HepG2 (cell line): ENCODE results near the gene ZNF629. TPM values are rescaled to one million over a fixed set of nuclear protein-coding genes. Genes with fewer than 3 reads are reported as not detected.

ENCODE experiments used
- AGO2 ChIP-seq: fragments of 200-400 bp; formaldehyde crosslinking; optimal IDR thresholded peaks from 2 replicates; pipeline ENCODE3; 2017; ENCODE audit warnings: mild to moderate bottlenecking, low read depth, low read length, moderate library complexity
- ATF5 ChIP-seq: sonication (generic); formaldehyde crosslinking; IDR thresholded peaks from 2 replicates; pipeline ENCODE4 v1.4.0; 2020; ENCODE audit warnings: mild to moderate bottlenecking, low read depth, missing genetic modification reagents
- CREB1 ChIP-seq, 2 experiments: fragments of 450-650 bp in 1 of 2; IDR thresholded peaks; 2 replicates each; pipeline ENCODE4 v1.6.1; 2016 to 2017; ENCODE audit warnings: control low read depth in 1 of 2, mild to moderate bottlenecking in 1 of 2, missing compliant biosample characterization in 1 of 2, missing genetic modification characterization in 1 of 2
- FOXJ3 ChIP-seq: sonication (generic); formaldehyde crosslinking; IDR thresholded peaks from 2 replicates; pipeline ENCODE4 v1.4.0; 2020; ENCODE audit warnings: missing genetic modification reagents, mild to moderate bottlenecking, borderline replicate concordance
- FOXK1 ChIP-seq: sonication (generic); formaldehyde crosslinking; IDR thresholded peaks from 2 replicates; pipeline ENCODE4 v1.4.0; 2020; ENCODE audit warnings: low read depth, missing genetic modification reagents, borderline replicate concordance
- FOXP4 ChIP-seq: sonication (generic); formaldehyde crosslinking; IDR thresholded peaks from 2 replicates; pipeline ENCODE4 v1.4.0; 2020; ENCODE audit warnings: missing genetic modification reagents
- GRHL1 ChIP-seq: sonication (generic); formaldehyde crosslinking; conservative IDR thresholded peaks from 2 replicates; pipeline ENCODE4 v1.8.0; 2022; ENCODE audit warnings: missing genetic modification reagents
- HDAC2 ChIP-seq: sonication (generic); formaldehyde crosslinking; IDR thresholded peaks from 2 replicates; pipeline ENCODE4 v1.4.0; 2020; ENCODE audit warnings: missing genetic modification reagents
- IRX3 ChIP-seq: sonication (generic); formaldehyde crosslinking; IDR thresholded peaks from 2 replicates; pipeline ENCODE4 v1.8.1; 2023; ENCODE audit warnings: mild to moderate bottlenecking, low read depth, missing genetic modification reagents, borderline replicate concordance
- MLLT10 ChIP-seq: sonication (generic); formaldehyde crosslinking; IDR thresholded peaks from 2 replicates; pipeline ENCODE4 v1.4.0; 2020; ENCODE audit warnings: missing genetic modification reagents
- MTF1 ChIP-seq: sonication (generic); formaldehyde crosslinking; IDR thresholded peaks from 2 replicates; pipeline ENCODE4 v1.5.0; 2020; ENCODE audit warnings: missing genetic modification reagents
- NFE2L1 ChIP-seq: sonication (generic); formaldehyde crosslinking; IDR thresholded peaks from 2 replicates; pipeline ENCODE4 v1.4.0; 2020; ENCODE audit warnings: missing genetic modification reagents, mild to moderate bottlenecking, borderline replicate concordance
- POLR2AphosphoS5 ChIP-seq: IDR thresholded peaks from 2 replicates; pipeline ENCODE4 v1.6.1; 2012; ENCODE audit warnings: low read depth, low read length
- SALL1 ChIP-seq: sonication (generic); formaldehyde crosslinking; IDR thresholded peaks from 2 replicates; pipeline ENCODE4 v1.8.0; 2022; ENCODE audit warnings: mild to moderate bottlenecking, missing genetic modification reagents
- ZBTB46 ChIP-seq: sonication (generic); formaldehyde crosslinking; IDR thresholded peaks from 2 replicates; pipeline ENCODE4 v1.4.0; 2020; ENCODE audit warnings: mild to moderate bottlenecking, missing genetic modification reagents, borderline replicate concordance
- ZNF276 ChIP-seq: sonication (generic); formaldehyde crosslinking; IDR thresholded peaks from 2 replicates; pipeline ENCODE4 v1.4.0; 2020; ENCODE audit warnings: mild to moderate bottlenecking, low read depth, missing genetic modification reagents
- ZNF33A ChIP-seq: sonication (generic); formaldehyde crosslinking; IDR thresholded peaks from 2 replicates; pipeline ENCODE4 v1.5.1; 2020; ENCODE audit warnings: missing genetic modification reagents, mild to moderate bottlenecking, moderate library complexity, borderline replicate concordance
- ZNF530 ChIP-seq: sonication (generic); formaldehyde crosslinking; IDR thresholded peaks from 2 replicates; pipeline ENCODE4 v1.5.0; 2020; ENCODE audit warnings: low read depth, mild to moderate bottlenecking, missing genetic modification reagents
- ZNF589 ChIP-seq: sonication (generic); formaldehyde crosslinking; conservative IDR thresholded peaks from 2 replicates; pipeline ENCODE4 v1.8.0; 2022; ENCODE audit warnings: mild to moderate bottlenecking, moderate library complexity, missing genetic modification reagents
- ZSCAN22 ChIP-seq: sonication (generic); formaldehyde crosslinking; IDR thresholded peaks from 2 replicates; pipeline ENCODE4 v1.4.0; 2020; ENCODE audit warnings: mild to moderate bottlenecking, missing genetic modification reagents
- polyA plus RNA-seq, 8 experiments: library from polyadenylated mRNA; depleted of rRNA in 3 of 8; stranded (reverse) in 7 of 8; unstranded in 1 of 8; fragments of >200 nt; fragmentation: Illumina TruSeq in 4 of 8; extraction: Trizol in 4 of 8; gene quantifications; 2 replicates each; pipeline versions ENCODE4 v1.2.1 to v1.2.3, GENCODE V29; 2011 to 2016; ENCODE audit warnings: low read depth in 4 of 8, missing spikeins in 1 of 8, mixed read lengths in 1 of 8; ENCODE audit not compliant: insufficient read depth in 1 of 8
- total RNA-seq, 5 experiments: library from RNA; depleted of rRNA; stranded (reverse); fragments of >200 nt; fragmentation: Illumina TruSeq; extraction: Trizol; gene quantifications; 2 replicates each; pipeline ENCODE4 v1.2.3, GENCODE V29; 2016; ENCODE audit warnings: low read depth in 1 of 5

ZNF629 gene
- total and polyA plus RNA-seq, 2 of the 13 experiments (the other 11 are each of a cell fraction or from before 2014, with no cell fraction given), result 6.1 to 16.5 TPM

- no peak for TF ChIP-seq FOXP4 (CRISPR knock-in tag)
- no peak for TF ChIP-seq NFE2L1 (CRISPR knock-in tag)
- TF ChIP-seq FOXJ3 (CRISPR knock-in tag), result no peak
- no peak for TF ChIP-seq MTF1 (CRISPR knock-in tag)
- TF ChIP-seq ZNF589 (CRISPR knock-in tag), result no peak; the same call in 1 of the 2 replicates
- TF ChIP-seq POLR2AphosphoS5, result peak; percentile 22; the same call in 1 of the 2 replicates
- no peak for TF ChIP-seq AGO2
- no peak for TF ChIP-seq IRX3
- no peak for TF ChIP-seq ZBTB46 (CRISPR knock-in tag)
- TF ChIP-seq FOXK1 (CRISPR knock-in tag), result no peak
- TF ChIP-seq MLLT10 (CRISPR knock-in tag), result no peak
- TF ChIP-seq HDAC2, result peak; percentile 65; the same call in 1 of the 2 replicates
- no peak for TF ChIP-seq ZSCAN22 (CRISPR knock-in tag)
- TF ChIP-seq CREB1 (IDR thresholded peaks at IDR 0.05), result peak; percentile 47
- TF ChIP-seq CREB1 (CRISPR knock-in tag; IDR thresholded peaks at IDR 0.05), result peak; percentile 51; the same call in 1 of the 2 replicates
- no peak for TF ChIP-seq GRHL1
- TF ChIP-seq ZNF33A (CRISPR knock-in tag), result no peak
- TF ChIP-seq ATF5 (CRISPR knock-in tag), result no peak
- no peak for TF ChIP-seq ZNF530 (CRISPR knock-in tag)
- peak; percentile 62; the same call in 1 of the 2 replicates for TF ChIP-seq SALL1 (CRISPR knock-in tag)
- TF ChIP-seq ZNF276 (CRISPR knock-in tag), result no peak
These were observed 41.9 kb downstream of the ZNF629 start (continued) for GRCh38 chr16:30745082-30745481.
